HEK293T (cell line): ENCODE data around the gene HBP1.

Experiments
- CTCF ChIA-PET: fragments of 350-600 bp; formaldehyde crosslinking; extraction: SDS; loops from one replicate; lab custom pipeline; 2021; ENCODE audit warnings: antibody characterized with exemption, inconsistent platforms; lab: Yijun Ruan, JAX
- POLR2A ChIA-PET: fragments of 350-600 bp; formaldehyde crosslinking; extraction: SDS; loops from one replicate; lab custom pipeline; 2020; ENCODE audit warnings: antibody characterized with exemption, inconsistent platforms; lab: Yijun Ruan, JAX
- DNase-seq: peaks from one replicate; pipeline ENCODE4 v3.0.0; 2012; ENCODE audit warnings: mixed read lengths; ENCODE audit errors: extremely low spot score
- ARNT ChIP-seq: fragments of 450-650 bp; IDR thresholded peaks from 2 replicates; pipeline ENCODE4 v1.6.1; 2017; ENCODE audit warnings: mild to moderate bottlenecking
- BHLHE40 ChIP-seq: fragments of 450-650 bp; IDR thresholded peaks from 2 replicates; pipeline ENCODE4 v1.6.1; 2016; ENCODE audit warnings: mild to moderate bottlenecking, moderate library complexity, borderline replicate concordance
- CTBP1 ChIP-seq: fragments of 450-650 bp; IDR thresholded peaks from 2 replicates; pipeline ENCODE4 v1.6.1; 2016; ENCODE audit warnings: borderline replicate concordance
- ELF4 ChIP-seq: fragments of 450-650 bp; IDR thresholded peaks from 2 replicates; pipeline ENCODE4 v1.6.1; 2017; ENCODE audit warnings: antibody characterized with exemption
- FOXA1 ChIP-seq: fragments of 450-650 bp; IDR thresholded peaks from 2 replicates; pipeline ENCODE4 v1.6.1; 2016; ENCODE audit warnings: mild to moderate bottlenecking
- FOXK2 ChIP-seq: fragments of 450-650 bp; IDR thresholded peaks from 2 replicates; pipeline ENCODE4 v1.6.1; 2016; ENCODE audit warnings: mild to moderate bottlenecking
- FOXM1 ChIP-seq: fragments of 450-650 bp; IDR thresholded peaks from 2 replicates; pipeline ENCODE4 v1.6.1; 2017; ENCODE audit warnings: mild to moderate bottlenecking, borderline replicate concordance
- HDGF ChIP-seq: fragments of 450-650 bp; IDR thresholded peaks from 2 replicates; pipeline ENCODE4 v1.6.1; 2017; ENCODE audit warnings: antibody characterized with exemption, borderline replicate concordance
- L3MBTL2 ChIP-seq: fragments of 450-650 bp; conservative IDR thresholded peaks from 2 replicates; pipeline ENCODE4 v1.6.1; 2016; ENCODE audit warnings: mild to moderate bottlenecking
- LEF1 ChIP-seq: fragments of 450-650 bp; IDR thresholded peaks from 2 replicates; pipeline ENCODE4 v1.6.1; 2017; ENCODE audit warnings: mild to moderate bottlenecking, borderline replicate concordance
- NFRKB ChIP-seq: fragments of 450-650 bp; IDR thresholded peaks from 2 replicates; pipeline ENCODE4 v1.6.1; 2016; ENCODE audit warnings: mild to moderate bottlenecking, moderate library complexity
- SP1 ChIP-seq: fragments of 450-650 bp; IDR thresholded peaks from 2 replicates; pipeline ENCODE4 v1.6.1; 2017
- SUZ12 ChIP-seq: fragments of 450-650 bp; IDR thresholded peaks from 2 replicates; pipeline ENCODE4 v1.6.1; 2016; ENCODE audit warnings: mild to moderate bottlenecking
- TARDBP ChIP-seq: fragments of 450-650 bp; IDR thresholded peaks from 2 replicates; pipeline ENCODE4 v1.6.1; 2016
- ZNF384 ChIP-seq: fragments of 450-650 bp; IDR thresholded peaks from 2 replicates; pipeline ENCODE4 v1.6.1; 2016
- TF ChIP-seq, protein P1 (sequence below): fragments of 450-650 bp; IDR thresholded peaks from 2 replicates; pipeline ENCODE4 v1.6.1; 2016

The HBP1 gene, protein sequence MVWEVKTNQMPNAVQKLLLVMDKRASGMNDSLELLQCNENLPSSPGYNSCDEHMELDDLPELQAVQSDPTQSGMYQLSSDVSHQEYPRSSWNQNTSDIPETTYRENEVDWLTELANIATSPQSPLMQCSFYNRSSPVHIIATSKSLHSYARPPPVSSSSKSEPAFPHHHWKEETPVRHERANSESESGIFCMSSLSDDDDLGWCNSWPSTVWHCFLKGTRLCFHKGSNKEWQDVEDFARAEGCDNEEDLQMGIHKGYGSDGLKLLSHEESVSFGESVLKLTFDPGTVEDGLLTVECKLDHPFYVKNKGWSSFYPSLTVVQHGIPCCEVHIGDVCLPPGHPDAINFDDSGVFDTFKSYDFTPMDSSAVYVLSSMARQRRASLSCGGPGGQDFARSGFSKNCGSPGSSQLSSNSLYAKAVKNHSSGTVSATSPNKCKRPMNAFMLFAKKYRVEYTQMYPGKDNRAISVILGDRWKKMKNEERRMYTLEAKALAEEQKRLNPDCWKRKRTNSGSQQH

DNA sequence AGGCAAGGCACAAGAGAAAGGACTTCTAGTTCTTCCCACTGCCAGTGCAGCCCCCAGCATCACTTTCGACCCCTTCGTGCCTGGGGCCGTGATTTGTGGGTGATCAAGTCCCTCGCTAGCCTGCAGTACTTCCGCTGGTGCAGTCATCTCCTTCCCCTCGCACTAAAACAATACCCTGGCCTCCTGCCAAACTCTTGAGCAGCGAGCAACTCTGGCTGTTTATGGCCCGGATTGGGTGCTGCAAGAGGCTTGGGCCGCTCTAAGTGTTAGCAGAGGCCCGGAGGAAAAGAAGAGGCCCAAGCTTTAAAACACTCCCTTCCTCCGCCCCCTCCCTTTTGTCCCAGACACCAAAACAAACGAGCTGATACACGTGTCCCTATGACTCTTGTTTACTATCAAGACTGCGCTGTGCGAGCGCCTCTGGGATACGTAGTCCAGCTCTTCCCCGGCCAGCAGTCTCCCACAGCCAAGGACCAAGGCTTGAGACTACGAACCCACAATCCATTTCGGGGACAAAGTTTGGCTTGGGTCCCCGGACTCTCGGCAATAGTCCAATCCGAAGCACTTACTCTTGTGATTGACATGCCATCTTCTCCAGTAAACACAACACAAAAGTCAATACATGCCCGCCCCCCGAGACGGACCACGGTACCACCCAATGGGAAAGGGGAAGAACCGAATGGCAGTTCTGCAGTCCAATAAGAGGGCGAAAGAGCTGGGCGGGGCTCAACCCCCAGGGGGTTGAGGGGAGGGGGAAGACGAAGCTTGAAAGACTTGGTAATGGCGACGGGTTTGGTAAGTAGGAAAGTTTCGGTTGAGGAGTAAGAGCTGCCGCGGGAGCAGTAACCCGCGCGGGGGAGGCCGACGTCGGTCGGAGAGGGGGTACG is at the start of gene HBP1:
Gene HBP1, plus strand, starts transcription at position 771 of the 887 bp plus-strand sequence. CDS start 10,891 bp downstream, outside the sequence.
- peak; percentile 88 for DNase-seq
- ChIA-PET POLR2A (interaction anchor here (0.6 to 2.0 kb wide), 11 partner anchors 9 to 883 kb away, joined by 3 to 8 read pairs (median 3); partner anchors contain the start of genes CBLL1, COG5, DUS4L and NAMPT), CTCF (interaction anchor here (0.7 to 1.3 kb wide), 2 partner anchors 20 to 123 kb away, joined by 3 to 4 read pairs; no protein-coding TSS in a partner anchor)
- TF ChIP-seq SUZ12 (peak; percentile 74), ARNT (no peak), NFRKB (peak; percentile 72), SP1 (peak; percentile 78), ELF4 (0 out of 2 replicates have a peak, but pooled peaks have one; percentile 13), BHLHE40 (no peak), FOXA1 (no peak), CTBP1 (no peak), L3MBTL2 (peak; percentile 37; the same call in 1 of the 2 replicates), ZNF384 (no peak), FOXK2 (peak; percentile 100), HDGF (no peak), TARDBP (no peak)
- TF ChIP-seq, protein P1, sequence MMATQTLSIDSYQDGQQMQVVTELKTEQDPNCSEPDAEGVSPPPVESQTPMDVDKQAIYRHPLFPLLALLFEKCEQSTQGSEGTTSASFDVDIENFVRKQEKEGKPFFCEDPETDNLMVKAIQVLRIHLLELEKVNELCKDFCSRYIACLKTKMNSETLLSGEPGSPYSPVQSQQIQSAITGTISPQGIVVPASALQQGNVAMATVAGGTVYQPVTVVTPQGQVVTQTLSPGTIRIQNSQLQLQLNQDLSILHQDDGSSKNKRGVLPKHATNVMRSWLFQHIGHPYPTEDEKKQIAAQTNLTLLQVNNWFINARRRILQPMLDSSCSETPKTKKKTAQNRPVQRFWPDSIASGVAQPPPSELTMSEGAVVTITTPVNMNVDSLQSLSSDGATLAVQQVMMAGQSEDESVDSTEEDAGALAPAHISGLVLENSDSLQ, result peak; percentile 100

- CTCF ChIA-PET, result no interaction called here
- no peak for DNase-seq
- TF ChIP-seq ELF4, result no peak
- no peak for TF ChIP-seq BHLHE40
- TF ChIP-seq ZNF384, result no peak
- TF ChIP-seq SUZ12, result no peak
- TF ChIP-seq L3MBTL2, result no peak
- TF ChIP-seq ARNT, result no peak
- TF ChIP-seq HDGF, result no peak
- POLR2A ChIA-PET, result no interaction called here
These were observed 49.3 kb upstream of the HBP1 start for GRCh38 chr7:107119376-107120105.

- TF ChIP-seq TARDBP (no peak), CTBP1 (no peak), FOXM1 (no peak), HDGF (no peak), SUZ12 (no peak), L3MBTL2 (no peak), SP1 (no peak), FOXA1 (no peak), ARNT (no peak), LEF1 (no peak), BHLHE40 (no peak), ELF4 (no peak), NFRKB (no peak), FOXK2 (no peak), ZNF384 (no peak)
- TF ChIP-seq, protein P1, result no peak
- DNase-seq, result no peak
- CTCF ChIA-PET, result interaction anchor here (0.7 kb wide), 2 partner anchors 330 to 1065 kb away, joined by 3 read pairs; no protein-coding TSS in a partner anchor
- POLR2A ChIA-PET, result interaction anchor here (1.4 kb wide), 1 partner anchor 9 kb away, joined by 4 read pairs; no protein-coding TSS in a partner anchor
These were observed 46.3 kb upstream of the HBP1 start for GRCh38 chr7:107122486-107122911.

DNA sequence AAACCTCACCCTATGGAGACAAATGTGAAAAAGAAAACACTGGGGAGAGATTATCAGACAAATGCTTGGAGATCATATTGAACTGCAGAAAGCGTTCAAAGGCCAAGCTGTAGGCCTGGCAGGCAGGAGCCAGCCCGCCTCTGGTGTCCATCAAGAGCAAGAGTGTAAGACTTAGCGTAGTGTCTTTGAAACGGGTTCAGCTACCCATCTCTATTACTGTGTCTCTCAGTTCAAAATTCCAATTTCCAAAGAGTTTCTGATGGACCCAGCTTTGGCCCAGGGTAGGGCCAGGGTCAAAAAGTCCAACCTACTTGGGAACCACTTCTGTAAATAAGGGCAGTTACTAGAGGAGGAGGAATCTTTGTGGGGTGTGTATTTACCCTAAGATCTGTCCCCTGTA is 45.4 kb upstream of the HBP1 start:
- TF ChIP-seq FOXM1 (no peak), ARNT (no peak), FOXK2 (no peak), SP1 (no peak), ZNF384 (no peak), SUZ12 (no peak), HDGF (no peak), FOXA1 (no peak), BHLHE40 (no peak)
- TF ChIP-seq, protein P1, result no peak
- DNase-seq, result no peak
- ChIA-PET CTCF (interaction anchor here (0.7 kb wide), 1 partner anchor 330 kb away, joined by 3 read pairs; no protein-coding TSS in a partner anchor), POLR2A (interaction anchor here (1.4 kb wide), 1 partner anchor 8 kb away, joined by 4 read pairs; no protein-coding TSS in a partner anchor)
